SHP77 treated with DMSO at 0.1 percent for 48 hours (cell line): ENCODE data around the gene ATP10A.

Experiments used
- DNase-seq: peaks from one replicate; lab custom pipeline; 2025; lab: John Stamatoyannopoulos, UW

The ATP10A gene, protein sequence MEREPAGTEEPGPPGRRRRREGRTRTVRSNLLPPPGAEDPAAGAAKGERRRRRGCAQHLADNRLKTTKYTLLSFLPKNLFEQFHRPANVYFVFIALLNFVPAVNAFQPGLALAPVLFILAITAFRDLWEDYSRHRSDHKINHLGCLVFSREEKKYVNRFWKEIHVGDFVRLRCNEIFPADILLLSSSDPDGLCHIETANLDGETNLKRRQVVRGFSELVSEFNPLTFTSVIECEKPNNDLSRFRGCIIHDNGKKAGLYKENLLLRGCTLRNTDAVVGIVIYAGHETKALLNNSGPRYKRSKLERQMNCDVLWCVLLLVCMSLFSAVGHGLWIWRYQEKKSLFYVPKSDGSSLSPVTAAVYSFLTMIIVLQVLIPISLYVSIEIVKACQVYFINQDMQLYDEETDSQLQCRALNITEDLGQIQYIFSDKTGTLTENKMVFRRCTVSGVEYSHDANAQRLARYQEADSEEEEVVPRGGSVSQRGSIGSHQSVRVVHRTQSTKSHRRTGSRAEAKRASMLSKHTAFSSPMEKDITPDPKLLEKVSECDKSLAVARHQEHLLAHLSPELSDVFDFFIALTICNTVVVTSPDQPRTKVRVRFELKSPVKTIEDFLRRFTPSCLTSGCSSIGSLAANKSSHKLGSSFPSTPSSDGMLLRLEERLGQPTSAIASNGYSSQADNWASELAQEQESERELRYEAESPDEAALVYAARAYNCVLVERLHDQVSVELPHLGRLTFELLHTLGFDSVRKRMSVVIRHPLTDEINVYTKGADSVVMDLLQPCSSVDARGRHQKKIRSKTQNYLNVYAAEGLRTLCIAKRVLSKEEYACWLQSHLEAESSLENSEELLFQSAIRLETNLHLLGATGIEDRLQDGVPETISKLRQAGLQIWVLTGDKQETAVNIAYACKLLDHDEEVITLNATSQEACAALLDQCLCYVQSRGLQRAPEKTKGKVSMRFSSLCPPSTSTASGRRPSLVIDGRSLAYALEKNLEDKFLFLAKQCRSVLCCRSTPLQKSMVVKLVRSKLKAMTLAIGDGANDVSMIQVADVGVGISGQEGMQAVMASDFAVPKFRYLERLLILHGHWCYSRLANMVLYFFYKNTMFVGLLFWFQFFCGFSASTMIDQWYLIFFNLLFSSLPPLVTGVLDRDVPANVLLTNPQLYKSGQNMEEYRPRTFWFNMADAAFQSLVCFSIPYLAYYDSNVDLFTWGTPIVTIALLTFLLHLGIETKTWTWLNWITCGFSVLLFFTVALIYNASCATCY (N-terminal part only)

DNA sequence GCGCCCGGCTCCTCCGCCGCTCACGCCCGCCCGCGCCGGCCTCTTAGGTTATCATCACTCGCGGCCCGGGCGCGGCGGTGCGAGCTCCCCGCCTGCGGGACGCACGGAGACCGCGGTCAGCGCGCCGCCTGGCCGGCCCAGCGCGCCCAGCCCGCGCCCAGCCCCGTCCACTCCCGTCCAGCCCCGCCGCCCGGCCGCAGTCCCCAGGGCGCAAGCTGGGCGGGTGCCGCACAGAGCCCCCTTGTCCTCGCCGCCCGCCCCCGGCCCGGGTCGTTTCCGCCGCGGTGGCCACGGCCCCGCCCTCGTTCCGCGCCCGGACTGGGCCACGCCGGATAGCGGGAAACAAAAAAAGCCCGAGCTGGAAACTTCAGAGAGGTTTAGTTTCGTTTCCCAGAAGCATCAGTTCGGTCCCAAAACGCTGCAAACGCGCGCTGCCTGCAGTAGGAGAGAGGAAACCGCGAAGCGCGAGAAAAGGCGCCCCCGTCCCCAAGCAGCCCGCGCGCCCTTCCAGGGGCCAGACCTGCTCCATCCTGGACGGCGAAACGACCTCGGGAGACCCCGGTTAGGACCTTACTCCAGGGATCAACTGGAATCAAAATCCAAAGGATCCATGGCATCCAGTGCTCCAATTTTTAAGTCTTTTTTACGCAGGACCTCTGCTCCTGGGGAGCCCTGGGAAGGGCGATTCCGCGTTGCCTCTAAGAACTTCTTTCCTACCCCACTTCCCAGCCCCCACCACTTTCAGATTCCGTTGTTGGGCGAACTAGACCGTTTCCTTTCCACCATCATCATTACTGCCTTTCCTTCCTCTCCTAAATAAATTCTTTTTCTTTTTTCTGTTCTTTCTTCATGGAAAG lies at the start of gene ATP10A:
ATP10A (minus strand) TSS at position 217 of the 857 bp plus-strand sequence. CDS start 231 bp downstream, outside the sequence.
- no peak for DNase-seq

DNA sequence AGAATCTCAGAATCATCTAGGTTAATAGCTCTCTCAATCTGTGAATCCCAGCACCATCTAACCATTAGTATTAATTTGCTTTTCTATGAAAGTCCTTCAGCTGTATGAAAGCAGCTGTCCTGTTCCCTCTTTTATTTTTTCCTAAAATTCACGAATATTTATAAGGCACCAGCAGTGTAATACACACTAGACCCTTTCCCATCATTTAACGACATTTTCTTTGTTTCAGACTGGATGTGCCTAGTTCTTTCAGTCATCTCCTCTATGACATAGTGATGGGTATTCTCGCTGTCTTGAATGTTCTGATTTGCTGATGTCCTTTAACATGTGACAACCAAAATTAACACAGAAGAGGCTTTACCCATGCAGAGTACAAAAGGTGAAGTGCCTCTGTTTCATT lies 48.9 kb upstream of the ATP10A start:
- no peak for DNase-seq

DNA sequence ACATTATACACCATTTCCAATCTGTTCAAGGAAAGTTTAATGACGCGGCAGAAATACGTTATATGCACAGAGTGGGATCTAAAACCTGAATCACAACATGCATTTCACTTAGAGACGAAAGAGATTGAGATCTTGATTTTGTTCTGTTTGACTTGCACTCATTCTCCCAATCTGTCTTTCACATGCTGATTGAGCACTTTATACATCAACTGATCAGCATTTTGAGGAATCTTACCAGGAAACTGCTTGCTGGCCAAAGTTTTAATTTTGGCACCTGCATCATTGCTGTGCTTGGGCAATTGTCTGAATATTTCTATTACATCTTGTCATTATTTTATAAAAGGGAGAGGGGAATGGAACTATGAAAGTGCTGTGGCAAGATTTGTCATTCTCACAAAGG lies 47.7 kb upstream of the ATP10A start:
- no peak for DNase-seq

DNA sequence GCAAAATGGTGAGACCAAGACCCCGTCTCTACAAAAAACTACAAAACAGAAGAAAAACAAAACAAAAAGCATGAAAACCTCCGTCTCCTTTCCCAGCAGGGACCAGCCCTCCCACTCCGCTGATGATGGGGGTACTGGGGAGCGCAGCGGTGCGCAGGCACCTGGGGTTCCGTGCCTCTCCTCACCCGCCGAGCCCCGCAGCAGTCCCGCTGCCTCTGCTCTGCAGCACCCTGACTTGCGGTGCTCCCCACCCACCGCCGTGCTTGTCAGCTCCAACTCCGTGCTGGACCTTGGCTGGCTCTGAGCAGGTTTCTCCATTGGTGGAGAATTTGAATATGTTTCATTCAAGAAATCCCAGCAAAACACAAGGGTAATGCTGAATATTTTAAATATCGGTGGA lies 46.7 kb upstream of the ATP10A start:
- DNase-seq = no peak

DNA sequence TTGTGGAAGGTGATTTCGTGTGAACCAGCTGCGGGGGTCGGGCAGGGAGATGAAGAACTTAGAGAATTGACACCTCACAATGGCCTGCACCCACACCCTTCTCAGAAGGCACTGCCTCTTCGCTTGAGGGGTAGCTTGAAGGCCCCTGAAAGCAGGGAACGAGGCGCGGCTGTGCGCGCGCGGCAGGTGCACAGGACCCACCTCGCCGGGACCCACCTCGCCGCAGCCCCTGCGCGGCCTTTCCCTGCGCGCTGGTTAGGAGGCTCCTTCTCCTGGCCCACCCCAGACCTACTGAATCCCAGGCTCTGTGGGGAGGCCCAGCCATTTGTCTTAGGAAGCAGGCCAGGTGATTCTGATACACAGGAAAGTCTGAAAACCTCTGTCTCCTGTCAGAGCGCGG lies 46.2 kb upstream of the ATP10A start:
- no peak for DNase-seq

DNA sequence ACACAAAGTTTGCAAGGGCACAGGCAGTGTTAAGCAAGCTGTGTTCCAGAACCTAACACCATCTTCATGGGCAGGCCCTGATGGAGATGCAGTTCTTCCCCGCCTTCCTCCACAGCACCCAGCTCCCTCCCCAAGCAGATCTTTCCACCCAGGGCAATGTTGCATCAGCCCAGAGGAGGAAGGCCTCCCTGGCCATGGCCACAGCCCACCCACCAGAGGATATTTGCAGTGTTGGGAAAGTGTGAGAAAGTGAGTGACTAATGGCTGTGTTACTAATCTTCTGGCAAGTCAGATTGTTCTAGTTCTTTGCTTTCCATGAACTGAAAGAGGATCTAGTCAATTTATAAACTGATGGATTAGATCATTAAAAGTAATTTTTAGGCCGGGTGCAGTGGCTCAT lies 42.0 kb upstream of the ATP10A start:
- no peak for DNase-seq

DNA sequence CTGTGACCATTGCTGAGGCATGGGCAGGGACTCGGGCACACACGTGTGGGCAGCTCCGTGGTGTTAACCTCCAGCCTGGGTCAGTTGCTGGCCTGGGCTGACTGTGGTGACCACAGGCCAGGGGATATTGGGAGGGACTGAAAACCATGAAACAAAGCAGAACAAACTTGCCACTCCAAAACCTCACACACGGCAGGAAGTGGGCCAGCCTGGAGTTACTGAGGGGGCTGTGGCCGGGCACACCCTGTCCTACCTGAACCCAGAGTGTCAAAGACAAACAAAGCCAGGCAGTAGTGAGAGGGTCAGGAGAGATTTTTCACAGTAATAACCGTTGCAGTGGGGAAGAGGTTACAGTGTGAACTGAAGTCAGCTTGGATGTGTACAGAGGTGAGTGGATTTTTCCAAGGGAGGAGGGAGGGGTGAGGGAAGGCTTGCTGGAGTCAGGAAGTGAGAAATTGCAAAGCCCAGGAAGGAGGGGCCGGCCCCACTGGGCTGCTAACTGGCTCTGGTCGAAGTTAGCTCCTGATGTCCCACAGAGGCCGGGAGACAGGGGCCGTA lies 40.0 kb upstream of the ATP10A start:
- no peak for DNase-seq

DNA sequence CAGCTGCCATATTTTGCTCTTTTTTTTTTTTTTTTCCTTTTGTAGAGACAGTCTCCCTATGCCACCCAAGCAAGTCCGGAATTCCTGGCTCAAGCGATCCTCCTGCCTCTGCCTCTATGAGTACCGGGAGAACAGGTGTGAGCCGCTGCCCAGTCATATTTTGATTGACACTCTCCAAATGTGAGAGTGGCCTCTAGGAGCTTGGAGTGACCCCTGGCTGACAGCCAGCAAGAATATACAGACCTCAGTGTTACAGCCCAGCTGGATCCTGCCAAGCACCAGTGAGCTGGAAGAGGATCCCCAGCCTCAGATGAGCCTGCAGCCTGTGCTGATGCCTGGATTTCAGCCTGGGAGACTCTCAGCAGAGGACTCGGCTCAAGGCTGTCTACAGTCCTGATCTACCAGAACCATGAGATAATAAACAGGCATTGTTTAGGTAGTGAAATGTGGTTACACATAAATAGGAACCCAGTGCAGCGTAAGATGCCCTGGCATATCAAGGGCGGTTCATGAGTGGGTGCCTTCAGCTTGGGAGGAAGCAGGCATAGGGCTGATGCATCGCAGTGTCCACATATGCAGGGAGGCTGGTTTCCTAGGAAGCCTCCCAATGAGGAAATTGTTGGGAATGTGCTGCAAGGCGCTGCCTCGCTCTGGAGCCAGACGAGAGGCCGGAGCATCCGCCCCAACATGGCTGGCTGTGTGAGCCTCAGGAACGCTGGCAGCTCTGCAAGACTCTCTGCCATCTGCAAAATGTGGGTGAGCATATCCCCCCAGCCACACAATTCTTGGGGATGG lies 38.9 kb upstream of the ATP10A start:
- DNase-seq = no peak

DNA sequence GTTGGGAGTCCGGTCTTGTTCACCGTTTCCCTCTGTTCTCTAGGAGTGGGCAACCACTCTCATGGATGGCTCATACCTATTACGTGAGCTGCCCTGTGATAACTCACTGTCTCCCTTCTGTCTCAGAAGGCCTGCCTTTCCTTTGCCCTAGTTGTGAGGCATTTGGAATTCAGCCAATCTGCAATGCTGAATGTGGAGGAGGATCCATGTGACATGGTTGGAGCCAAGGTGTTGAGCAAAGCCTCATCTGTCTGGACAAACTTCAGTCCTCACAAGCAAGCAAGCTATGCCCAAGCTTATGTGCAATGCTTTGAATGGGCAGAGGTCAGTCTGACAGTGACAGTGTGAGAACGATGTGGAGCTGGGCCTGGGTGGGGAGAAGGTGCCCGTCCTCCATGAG lies 37.8 kb upstream of the ATP10A start:
- DNase-seq = no peak

DNA sequence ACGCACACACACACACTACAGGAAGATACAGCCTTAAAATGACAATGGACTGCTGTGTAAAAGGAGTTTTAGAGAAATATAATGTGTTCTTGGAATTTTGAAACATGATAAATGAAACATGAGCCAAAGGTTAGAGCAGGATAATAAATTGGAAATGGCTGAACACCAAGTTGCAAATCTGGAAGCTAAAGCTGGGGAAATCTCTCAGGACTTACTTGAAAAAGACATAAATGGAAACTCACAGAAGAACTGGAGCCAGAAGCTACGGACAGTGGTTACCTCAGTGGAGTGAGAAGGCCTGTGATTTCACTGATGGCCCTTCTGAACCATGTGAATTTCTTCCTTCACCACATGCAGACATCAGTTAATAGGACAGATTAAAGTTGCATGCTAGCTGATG lies 37.3 kb upstream of the ATP10A start:
- no peak for DNase-seq

DNA sequence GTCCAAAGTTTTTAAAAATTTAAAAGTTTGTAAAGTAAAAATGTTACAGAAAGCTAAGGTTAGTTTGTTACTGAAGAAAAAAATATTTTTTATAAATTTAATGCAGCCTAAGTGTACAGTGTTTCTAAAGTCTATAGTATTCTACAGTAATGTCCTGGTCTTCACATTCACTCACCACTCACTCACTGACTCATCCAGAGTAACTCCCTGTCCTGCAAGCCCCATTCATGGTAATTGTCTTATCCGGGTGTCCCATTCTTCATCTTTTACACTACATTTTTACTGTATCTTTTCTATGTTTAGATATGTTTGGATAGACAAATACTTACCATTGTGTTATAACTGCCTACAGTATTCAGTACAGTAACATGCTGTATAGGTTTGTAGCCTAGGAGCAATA lies 36.7 kb upstream of the ATP10A start:
- no peak for DNase-seq

DNA sequence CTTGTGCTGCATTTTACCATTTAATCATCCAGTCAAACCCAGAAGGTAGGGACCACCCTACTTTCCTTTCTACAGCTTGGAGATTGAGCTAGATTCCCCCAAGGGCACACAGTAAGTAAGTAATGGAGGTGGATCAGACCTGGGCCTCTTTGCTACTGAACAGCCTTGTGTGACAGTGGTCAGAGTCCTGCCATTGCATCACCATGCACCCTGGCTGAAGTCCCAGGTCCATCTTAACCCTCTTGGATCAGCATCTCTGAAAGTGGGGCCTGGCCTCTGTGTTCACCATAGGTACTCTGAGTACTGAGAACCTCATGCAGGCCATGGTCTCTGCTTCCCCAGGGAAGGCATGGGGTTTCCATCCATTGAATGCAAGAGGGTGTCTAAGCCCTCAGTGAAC lies 34.5 kb upstream of the ATP10A start:
- DNase-seq = no peak

DNA sequence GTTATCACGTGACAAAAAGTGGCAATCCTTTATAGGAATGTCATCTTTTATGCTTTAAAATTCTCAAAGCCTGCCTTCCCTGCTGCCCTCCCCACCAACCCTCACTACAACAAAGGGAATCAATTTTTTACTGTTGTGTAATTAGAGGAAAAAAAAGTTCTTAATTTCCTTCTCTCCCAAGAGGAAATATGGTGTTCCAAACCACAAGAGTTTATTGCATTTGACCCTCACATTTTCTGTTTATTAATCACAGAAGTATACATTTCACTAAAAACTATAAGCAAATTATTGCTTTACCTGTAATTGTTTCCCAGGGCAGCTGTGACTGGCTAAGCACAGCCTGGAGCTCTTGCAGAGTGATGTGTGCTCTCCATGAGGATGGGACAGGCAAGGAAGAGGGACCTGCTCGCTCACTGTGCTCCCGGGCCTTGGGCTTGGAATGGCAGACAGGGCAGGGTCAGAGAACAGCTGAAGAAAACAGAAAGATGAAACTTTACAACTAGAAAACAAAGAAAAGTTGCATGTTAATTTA lies 31.3 kb upstream of the ATP10A start:
- DNase-seq = no peak

DNA sequence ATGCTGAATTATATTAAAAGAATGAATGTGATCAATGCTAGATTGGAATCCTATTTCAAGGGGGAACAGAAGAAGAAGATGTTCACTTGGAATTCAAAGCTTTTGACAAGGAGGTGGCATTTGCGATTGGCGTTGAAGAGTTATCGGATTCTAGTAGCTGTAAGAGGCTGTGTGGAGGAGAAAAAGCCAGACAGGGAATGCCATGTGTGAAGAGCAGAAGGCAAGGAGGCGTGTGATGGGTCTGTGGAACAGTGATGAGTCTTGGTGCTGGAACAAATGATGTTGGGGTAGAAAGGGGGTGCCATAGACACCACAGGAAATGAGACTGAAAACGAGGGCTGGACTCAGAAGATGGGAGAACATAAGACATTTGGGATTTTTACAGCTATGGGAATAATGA lies 30.5 kb upstream of the ATP10A start:
- no peak for DNase-seq

DNA sequence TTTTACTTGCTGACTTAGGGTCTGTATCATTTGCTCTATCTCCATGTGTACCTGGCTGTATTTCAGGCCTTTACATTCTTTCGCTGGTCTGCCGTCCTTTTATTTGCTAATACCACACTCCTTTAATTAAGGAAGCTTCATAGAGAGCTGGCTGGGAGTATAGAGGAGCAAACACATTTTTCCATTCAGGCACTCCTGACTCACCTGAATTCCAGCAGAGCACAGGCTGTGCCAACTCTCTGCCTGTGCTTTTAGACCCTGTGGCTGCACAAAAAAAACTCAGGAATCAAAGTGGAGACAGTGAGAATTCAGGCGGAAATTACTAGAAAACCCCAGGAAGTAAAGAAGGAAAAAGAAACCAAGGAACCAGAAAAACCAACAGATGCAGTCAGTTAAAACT lies 29.0 kb upstream of the ATP10A start:
- DNase-seq = no peak

DNA sequence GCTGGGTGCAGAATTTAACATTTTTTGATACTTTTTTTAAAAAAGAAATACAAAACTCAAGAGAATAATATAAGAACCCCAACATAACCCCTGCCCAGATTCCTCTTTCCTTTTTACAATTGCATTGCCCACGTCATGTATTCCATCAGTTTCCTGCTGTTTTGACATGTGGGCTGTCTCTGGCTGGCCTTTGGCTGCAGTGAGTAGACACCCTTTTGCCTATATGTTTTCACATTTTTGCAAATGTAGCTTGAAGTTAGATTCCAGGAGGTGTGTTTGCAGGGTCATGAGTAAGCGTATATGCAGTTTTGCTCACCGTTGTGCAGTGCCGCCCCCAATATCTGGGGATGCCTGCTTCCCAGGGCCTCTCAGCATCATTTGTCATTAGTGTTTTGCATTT lies 28.0 kb upstream of the ATP10A start:
- no peak for DNase-seq

DNA sequence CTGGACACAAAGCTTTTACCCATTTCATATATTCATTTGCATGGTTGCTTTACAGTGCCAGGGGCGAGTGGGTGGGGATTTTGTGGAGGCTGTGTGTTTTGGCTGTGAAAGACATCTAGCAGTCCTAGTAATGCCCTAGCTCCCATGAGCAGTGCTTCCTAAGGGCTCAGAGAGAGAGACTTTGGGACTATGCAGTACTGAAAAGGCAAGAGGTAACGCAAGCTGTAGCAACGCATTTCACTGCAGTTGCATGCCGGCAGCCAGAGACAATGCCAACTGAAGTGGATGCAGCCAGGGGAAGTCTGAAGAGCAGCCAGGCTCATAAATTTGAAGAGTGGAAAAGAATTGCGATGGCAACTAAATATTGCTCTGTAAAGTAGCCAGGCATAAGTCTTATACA lies 27.4 kb upstream of the ATP10A start:
- DNase-seq = no peak

DNA sequence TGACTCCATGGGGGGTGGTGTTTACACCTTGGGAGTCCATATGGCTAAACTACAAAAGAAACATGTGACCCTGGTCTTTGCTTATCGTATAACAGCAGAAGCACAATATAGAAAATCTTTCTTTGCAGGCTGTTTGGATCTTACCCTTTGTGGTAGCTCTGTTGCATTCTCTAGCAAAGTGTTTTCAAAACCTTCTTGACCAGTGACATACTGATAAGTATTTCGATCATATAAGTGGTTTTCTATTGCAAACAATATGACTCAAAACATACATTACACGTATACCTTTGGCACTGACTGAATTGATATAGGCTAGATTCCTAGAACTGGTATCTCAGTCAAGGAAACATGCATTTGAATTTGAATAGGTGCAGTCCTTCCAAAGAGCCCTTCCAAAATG lies 24.7 kb upstream of the ATP10A start:
- no peak for DNase-seq

DNA sequence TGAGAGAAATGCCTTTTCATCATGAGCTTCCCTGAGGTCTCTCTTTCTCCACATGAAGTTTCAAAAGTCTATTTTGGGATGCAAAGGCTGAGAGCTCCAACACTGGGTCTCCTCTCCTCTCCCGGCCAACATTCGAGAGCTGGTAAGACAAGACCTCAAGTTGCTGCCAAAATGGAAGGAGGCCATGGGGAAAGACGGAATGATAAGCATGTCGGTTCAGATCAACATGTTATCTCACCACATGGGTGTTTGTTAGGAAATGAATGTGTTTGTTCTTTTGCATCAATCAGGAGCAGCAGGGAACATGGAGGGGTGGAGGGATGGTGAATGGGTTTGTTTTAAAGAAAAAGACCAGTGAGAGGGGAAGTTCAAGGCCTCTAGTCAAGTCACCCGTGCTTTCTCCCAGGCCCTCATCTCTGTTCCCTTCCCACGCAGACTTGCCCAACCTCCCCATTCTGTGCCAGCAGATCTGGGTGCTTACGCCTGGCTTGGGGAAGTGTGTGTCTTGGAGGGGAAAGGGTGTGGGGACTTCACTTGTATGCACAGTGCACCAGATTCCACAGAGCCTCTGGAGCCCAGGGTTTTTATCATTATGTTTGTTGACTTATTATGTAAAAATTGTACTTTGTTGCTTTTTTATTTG lies 23.5 kb upstream of the ATP10A start:
- DNase-seq = no peak

DNA sequence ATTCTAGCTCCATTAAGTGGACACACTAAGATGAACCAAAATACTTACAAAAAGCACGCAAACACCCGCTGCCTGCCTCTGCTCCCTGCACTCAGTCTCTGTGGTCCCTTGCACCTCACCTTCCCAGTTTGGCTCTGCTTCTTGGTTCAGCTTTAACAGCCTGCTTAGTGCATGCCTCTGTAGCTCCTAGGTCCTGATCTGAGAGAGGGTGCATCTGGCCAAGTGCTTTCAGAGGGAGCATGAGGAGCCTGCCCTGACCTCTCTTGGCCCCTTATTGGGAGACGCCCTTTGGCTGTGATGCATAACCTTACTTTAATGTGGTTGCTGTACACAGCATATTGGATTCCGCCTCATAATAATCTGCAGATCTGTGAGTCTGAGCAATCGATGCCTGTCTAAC lies 21.2 kb upstream of the ATP10A start:
- no peak for DNase-seq
